Mesothelial cell of epicardium (in vitro differentiated cells): ENCODE results near the gene DSCAM. TPM values are rescaled to one million over a fixed set of nuclear protein-coding genes. Genes with fewer than 3 reads are reported as not detected.

Experiments
- DNase-seq, 2 experiments: peaks; one replicate each; pipeline ENCODE4 v3.0.0; 2021; ENCODE audit warnings: low spot score in 2 of 2; ENCODE audit not compliant: unreplicated experiment in 2 of 2
- H3K27ac Mint-ChIP-seq: 2 replicates; pipeline ENCODE4 v1.8.0; 2021; ENCODE audit warnings: mixed read lengths
- H3K27me3 Mint-ChIP-seq: 2 replicates; pipeline ENCODE4 v1.8.0; 2021; ENCODE audit warnings: low read depth, mixed read lengths
- H3K36me3 Mint-ChIP-seq: 2 replicates; pipeline ENCODE4 v1.8.0; 2021; ENCODE audit warnings: mixed read lengths
- H3K4me1 Mint-ChIP-seq: 2 replicates; pipeline ENCODE4 v1.8.0; 2021; ENCODE audit warnings: mixed read lengths
- H3K4me3 Mint-ChIP-seq: 2 replicates; pipeline ENCODE4 v1.8.0; 2021; ENCODE audit warnings: mild to moderate bottlenecking, moderate library complexity, mixed read lengths
- H3K9me3 Mint-ChIP-seq: 2 replicates; pipeline ENCODE4 v1.8.0; 2021; ENCODE audit warnings: mixed read lengths
- total RNA-seq: library from RNA; stranded (reverse); gene quantifications from 3 replicates; pipeline ENCODE4 v1.2.1, GENCODE V29; 2021
- TF ChIP-seq, protein P1 (sequence below): fragments of 200-600 bp; sonication (generic); IDR thresholded peaks from one replicate; pipeline ENCODE4 v1.5.0; 2021; ENCODE audit warnings: antibody characterized with exemption; ENCODE audit not compliant: unreplicated experiment

Gene DSCAM
- total RNA-seq, 1 donor from 2014 or later: not detected

DNA sequence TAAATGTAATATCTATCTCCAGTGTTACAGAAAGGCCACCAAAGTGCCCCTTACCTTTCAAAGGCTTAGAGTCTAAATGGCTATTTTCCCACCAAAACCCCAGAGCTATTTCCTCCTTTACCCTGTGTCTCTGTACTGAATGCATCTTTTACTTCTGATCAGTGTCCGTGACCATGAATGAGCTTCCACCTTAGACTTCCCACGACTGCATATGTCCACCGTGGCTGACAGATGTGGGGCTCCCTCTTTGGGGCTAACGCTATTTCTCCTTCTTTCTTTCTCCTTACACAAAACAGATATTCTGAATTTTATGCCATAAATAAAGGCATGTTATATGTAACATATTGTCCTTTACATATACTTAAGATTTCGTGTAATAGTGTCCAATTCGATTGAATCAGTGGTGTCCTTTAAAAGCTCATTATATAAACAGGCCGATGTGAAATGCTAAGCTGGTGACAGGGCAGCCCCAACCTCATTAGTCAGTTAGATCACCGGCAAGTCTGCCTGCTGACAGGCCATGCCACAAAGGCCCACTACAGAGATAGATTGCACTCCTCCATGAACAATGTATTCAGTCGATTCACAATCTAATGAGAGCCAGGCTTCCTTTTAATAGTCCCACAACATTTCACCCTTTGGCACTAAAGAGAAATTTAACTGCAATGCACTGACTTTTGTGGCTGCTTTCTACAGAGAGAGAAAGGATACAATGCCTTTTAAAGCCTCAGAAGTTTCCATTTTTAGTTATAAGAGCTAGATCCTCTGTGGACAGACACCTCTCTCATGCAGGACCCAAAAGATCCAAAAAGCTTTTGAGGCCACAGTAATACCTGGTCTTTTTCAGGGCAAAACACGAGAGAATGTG is 681.8 kb downstream of the DSCAM start:
- TF ChIP-seq, protein P1, sequence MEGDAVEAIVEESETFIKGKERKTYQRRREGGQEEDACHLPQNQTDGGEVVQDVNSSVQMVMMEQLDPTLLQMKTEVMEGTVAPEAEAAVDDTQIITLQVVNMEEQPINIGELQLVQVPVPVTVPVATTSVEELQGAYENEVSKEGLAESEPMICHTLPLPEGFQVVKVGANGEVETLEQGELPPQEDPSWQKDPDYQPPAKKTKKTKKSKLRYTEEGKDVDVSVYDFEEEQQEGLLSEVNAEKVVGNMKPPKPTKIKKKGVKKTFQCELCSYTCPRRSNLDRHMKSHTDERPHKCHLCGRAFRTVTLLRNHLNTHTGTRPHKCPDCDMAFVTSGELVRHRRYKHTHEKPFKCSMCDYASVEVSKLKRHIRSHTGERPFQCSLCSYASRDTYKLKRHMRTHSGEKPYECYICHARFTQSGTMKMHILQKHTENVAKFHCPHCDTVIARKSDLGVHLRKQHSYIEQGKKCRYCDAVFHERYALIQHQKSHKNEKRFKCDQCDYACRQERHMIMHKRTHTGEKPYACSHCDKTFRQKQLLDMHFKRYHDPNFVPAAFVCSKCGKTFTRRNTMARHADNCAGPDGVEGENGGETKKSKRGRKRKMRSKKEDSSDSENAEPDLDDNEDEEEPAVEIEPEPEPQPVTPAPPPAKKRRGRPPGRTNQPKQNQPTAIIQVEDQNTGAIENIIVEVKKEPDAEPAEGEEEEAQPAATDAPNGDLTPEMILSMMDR: no peak
- Mint-ChIP-seq H3K4me1 (no peaks in the 10 kb centered on the region), H3K9me3 (no peaks in the 10 kb centered on the region), H3K36me3 (no peaks in the 10 kb centered on the region), H3K27ac (no peak overlapping the region), H3K4me3 (no peak overlapping the region), H3K27me3 (peaks cover 15% of the 10 kb centered on the region)
- no peak for DNase-seq

DNA sequence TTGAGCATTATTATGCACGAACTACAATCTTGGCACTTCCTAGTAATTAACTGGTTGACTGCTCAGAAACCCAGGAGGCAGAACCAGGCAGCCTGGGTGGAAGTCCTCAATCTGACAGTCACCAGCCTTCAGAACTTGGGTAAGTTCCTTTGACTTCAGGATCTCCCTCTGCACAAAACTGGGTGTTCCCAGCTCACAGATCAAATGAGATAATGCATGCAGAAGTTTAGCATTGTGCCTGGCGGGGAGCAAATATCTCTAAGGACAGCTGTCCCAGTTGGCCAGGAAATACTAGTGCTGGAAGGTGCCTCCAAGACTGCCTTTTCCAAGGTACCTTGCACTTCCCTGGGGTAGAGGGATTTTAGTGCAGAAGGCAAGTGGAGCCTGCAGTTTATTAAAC is 684.9 kb downstream of the DSCAM start:
- no peak overlapping the region for H3K27ac Mint-ChIP-seq
- TF ChIP-seq, protein P1: no peak
- no peak overlapping the region for H3K4me3 Mint-ChIP-seq
- DNase-seq: no peak
- no peaks in the 10 kb centered on the region for H3K36me3 Mint-ChIP-seq
- H3K27me3 Mint-ChIP-seq: peaks cover 6% of the 10 kb centered on the region
- H3K4me1 Mint-ChIP-seq: no peaks in the 10 kb centered on the region
- H3K9me3 Mint-ChIP-seq: no peaks in the 10 kb centered on the region

DNA sequence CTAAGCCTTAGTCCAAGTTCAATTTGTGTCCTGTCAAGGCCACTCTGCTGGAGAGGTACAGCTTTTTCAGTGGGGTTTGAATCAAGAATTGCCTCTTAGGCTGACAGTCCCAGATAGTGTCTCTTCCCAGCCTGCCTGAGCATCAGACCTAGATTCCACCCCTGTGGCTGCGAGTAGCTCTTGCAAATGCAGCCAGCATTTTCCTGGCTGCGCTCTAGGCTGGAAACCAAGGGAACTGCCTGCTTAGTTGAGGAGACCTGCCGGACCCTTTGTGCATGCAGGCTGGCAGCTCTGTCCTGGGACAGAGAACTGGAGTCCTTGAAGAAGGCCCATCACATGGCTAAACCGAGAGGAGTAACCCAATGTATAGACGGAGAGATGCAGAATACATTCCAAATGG is 686.0 kb downstream of the DSCAM start:
- Mint-ChIP-seq H3K27me3 (peaks cover 6% of the 10 kb centered on the region), H3K27ac (no peak overlapping the region)

DNA sequence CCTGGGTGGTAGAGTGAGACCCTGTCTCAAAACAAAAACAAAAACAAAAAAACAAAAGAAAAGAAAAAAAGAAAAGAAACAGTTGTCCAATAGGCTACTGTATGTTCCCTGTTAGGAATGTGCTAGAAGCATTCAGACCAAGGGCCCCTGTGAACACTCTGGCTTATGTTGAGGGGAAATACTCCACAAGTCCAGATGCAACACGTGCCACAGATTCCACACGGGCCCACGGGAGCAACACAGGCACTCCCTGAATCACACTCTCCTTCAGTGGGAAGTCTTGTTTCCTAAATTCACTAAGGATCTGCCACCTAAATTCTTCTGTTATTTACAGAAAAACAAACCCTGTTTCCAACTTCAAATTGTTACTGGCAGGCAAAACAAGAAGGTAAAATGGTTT is 688.6 kb downstream of the DSCAM start:
- Mint-ChIP-seq H3K27ac (no peak overlapping the region), H3K27me3 (peaks cover 7% of the 10 kb centered on the region), H3K9me3 (no peaks in the 10 kb centered on the region)

More for the DNA sequence above, 686.0 kb downstream of the DSCAM start:
- Mint-ChIP-seq H3K4me3 (no peak overlapping the region), H3K4me1 (no peaks in the 10 kb centered on the region), H3K9me3 (no peaks in the 10 kb centered on the region), H3K36me3 (no peaks in the 10 kb centered on the region)
- DNase-seq: no peak
- TF ChIP-seq, protein P1: no peak

GRCh38 chr21:40155563-40155962 is 691.4 kb downstream of the DSCAM start:
- Mint-ChIP-seq H3K4me1 (peaks cover 8% of the 10 kb centered on the region), H3K27ac (no peak overlapping the region), H3K36me3 (no peaks in the 10 kb centered on the region), H3K4me3 (no peak overlapping the region), H3K27me3 (peaks cover 9% of the 10 kb centered on the region), H3K9me3 (no peaks in the 10 kb centered on the region)
- DNase-seq: no peak
- TF ChIP-seq, protein P1: no peak

More for the DNA sequence above, 688.6 kb downstream of the DSCAM start:
- Mint-ChIP-seq H3K4me1 (no peaks in the 10 kb centered on the region), H3K36me3 (no peaks in the 10 kb centered on the region), H3K4me3 (no peak overlapping the region)
- DNase-seq: no peak
- TF ChIP-seq, protein P1: no peak
